ENCODE results near the gene RANBP17. TPM values are rescaled to one million over a fixed set of nuclear protein-coding genes. Genes with fewer than 3 reads are reported as not detected.

The RANBP17 gene
- total RNA-seq, 1 donor from 2014 or later, result 15.7 TPM

GRCh38 chr5:171107669-171108068 is 245.9 kb downstream of the RANBP17 start:
- peaks cover 6% of the 10 kb centered on the region for H3K9me3 Mint-ChIP-seq (ENCODE audit: unreplicated experiment)
- no peaks in the 10 kb centered on the region for H3K4me1 Mint-ChIP-seq (ENCODE audit: unreplicated experiment)
- TF ChIP-seq CTCF (IDR thresholded peaks at IDR 0.05), result no peak
- no peak overlapping the region for H3K4me3 Mint-ChIP-seq (ENCODE audit: unreplicated experiment)
- no peak for DNase-seq (ENCODE audit: extremely low spot score, unreplicated experiment)
- no peak overlapping the region for H3K27ac Mint-ChIP-seq (ENCODE audit: unreplicated experiment)
- no peaks in the 10 kb centered on the region for H3K27me3 Mint-ChIP-seq (ENCODE audit: unreplicated experiment)
- H3K36me3 Mint-ChIP-seq (ENCODE audit: unreplicated experiment), result peaks cover 8% of the 10 kb centered on the region

GRCh38 chr5:171115519-171115918 is 253.7 kb downstream of the RANBP17 start:
- no peak for DNase-seq (ENCODE audit: extremely low spot score, unreplicated experiment)
- Mint-ChIP-seq H3K4me3 (ENCODE audit: unreplicated experiment) (no peak overlapping the region), H3K9me3 (ENCODE audit: unreplicated experiment) (peaks cover 14% of the 10 kb centered on the region), H3K36me3 (ENCODE audit: unreplicated experiment) (peaks cover 3% of the 10 kb centered on the region), H3K27ac (ENCODE audit: unreplicated experiment) (no peak overlapping the region), H3K4me1 (ENCODE audit: unreplicated experiment) (no peaks in the 10 kb centered on the region), H3K27me3 (ENCODE audit: unreplicated experiment) (no peaks in the 10 kb centered on the region)
- TF ChIP-seq CTCF (IDR thresholded peaks at IDR 0.05), result no peak

GRCh38 chr5:171116719-171117118 is 254.9 kb downstream of the RANBP17 start:
- TF ChIP-seq CTCF (IDR thresholded peaks at IDR 0.05), result no peak

GRCh38 chr5:171120986-171121622 is 259.3 kb downstream of the RANBP17 start:
- Mint-ChIP-seq H3K36me3 (ENCODE audit: unreplicated experiment) (peaks cover 7% of the 10 kb centered on the region), H3K27ac (ENCODE audit: unreplicated experiment) (no peak overlapping the region), H3K9me3 (ENCODE audit: unreplicated experiment) (peaks cover 15% of the 10 kb centered on the region), H3K27me3 (ENCODE audit: unreplicated experiment) (no peaks in the 10 kb centered on the region), H3K4me3 (ENCODE audit: unreplicated experiment) (no peak overlapping the region), H3K4me1 (ENCODE audit: unreplicated experiment) (peaks cover 5% of the 10 kb centered on the region)
- no peak for DNase-seq (ENCODE audit: extremely low spot score, unreplicated experiment)
- TF ChIP-seq CTCF (IDR thresholded peaks at IDR 0.05), result no peak

More at GRCh38 chr5:171116719-171117118, 254.9 kb downstream of the RANBP17 start:
- H3K27me3 Mint-ChIP-seq (ENCODE audit: unreplicated experiment), result no peaks in the 10 kb centered on the region
- DNase-seq (ENCODE audit: extremely low spot score, unreplicated experiment), result no peak
- H3K27ac Mint-ChIP-seq (ENCODE audit: unreplicated experiment), result no peak overlapping the region
- peaks cover 4% of the 10 kb centered on the region for H3K36me3 Mint-ChIP-seq (ENCODE audit: unreplicated experiment)
- no peaks in the 10 kb centered on the region for H3K4me1 Mint-ChIP-seq (ENCODE audit: unreplicated experiment)
- H3K4me3 Mint-ChIP-seq (ENCODE audit: unreplicated experiment), result no peak overlapping the region
- H3K9me3 Mint-ChIP-seq (ENCODE audit: unreplicated experiment), result peaks cover 14% of the 10 kb centered on the region

GRCh38 chr5:171121638-171122037 is 259.8 kb downstream of the RANBP17 start:
- no peak overlapping the region for H3K27ac Mint-ChIP-seq (ENCODE audit: unreplicated experiment)
- H3K4me1 Mint-ChIP-seq (ENCODE audit: unreplicated experiment), result peaks cover 5% of the 10 kb centered on the region
- no peak for DNase-seq (ENCODE audit: extremely low spot score, unreplicated experiment)
- peaks cover 21% of the 10 kb centered on the region for H3K9me3 Mint-ChIP-seq (ENCODE audit: unreplicated experiment)
- no peak for TF ChIP-seq CTCF (IDR thresholded peaks at IDR 0.05)
- H3K27me3 Mint-ChIP-seq (ENCODE audit: unreplicated experiment), result no peaks in the 10 kb centered on the region
- H3K36me3 Mint-ChIP-seq (ENCODE audit: unreplicated experiment), result peaks cover 7% of the 10 kb centered on the region
- H3K4me3 Mint-ChIP-seq (ENCODE audit: unreplicated experiment), result no peak overlapping the region

Data from osteocyte (in vitro differentiated cells).